Measurements from ENCODE around the gene CBX1. TPM values are rescaled to one million over a fixed set of nuclear protein-coding genes. Genes with fewer than 3 reads are reported as not detected.
A peak's percentile ranks its signal among the peaks of the same experiment; 100 is the strongest.
"Not testable (repeated sequence)": the region's sequence is repeated elsewhere in the genome, so short reads cannot be mapped to it uniquely, and the experiment has no call there.

The CBX1 gene
- polyA plus RNA-seq, 1 donor: 63.6 TPM

- H3K27me3 ChIP-seq (ENCODE audit: control insufficient read depth, insufficient read depth, low read length): peaks cover 14% of the 10 kb centered on the region
- H3K36me3 ChIP-seq (ENCODE audit: control insufficient read depth, insufficient read depth, low read length): no peaks in the 10 kb centered on the region
- H3K27ac ChIP-seq (ENCODE audit: low read length): no peak overlapping the region
- H3K4me1 ChIP-seq (ENCODE audit: control insufficient read depth, insufficient read depth, low read length): peaks cover 9% of the 10 kb centered on the region
- no peak overlapping the region for H3K4me3 ChIP-seq (ENCODE audit: low read length)
- no CpG with 5 or more reads among the region's 2 CpGs for WGBS (ENCODE audit: insufficient coverage, low lambda C conversion rate)
- no peak for DNase-seq
- no peaks in the 10 kb centered on the region for H3K9me3 ChIP-seq (ENCODE audit: control insufficient read depth, low read depth, low read length)
Observed at GRCh38 chr17:48043176-48043575, 58.1 kb downstream of the CBX1 start.

GRCh38 chr17:48038687-48039086, 62.6 kb downstream of the CBX1 start:
- Histone ChIP-seq H3K27ac (ENCODE audit: low read length) (no peak overlapping the region), H3K4me3 (ENCODE audit: low read length) (no peak overlapping the region), H3K9me3 (ENCODE audit: control insufficient read depth, low read depth, low read length) (no peaks in the 10 kb centered on the region), H3K4me1 (ENCODE audit: control insufficient read depth, insufficient read depth, low read length) (peaks cover 12% of the 10 kb centered on the region), H3K27me3 (ENCODE audit: control insufficient read depth, insufficient read depth, low read length) (peaks cover 34% of the 10 kb centered on the region), H3K36me3 (ENCODE audit: control insufficient read depth, insufficient read depth, low read length) (no peaks in the 10 kb centered on the region)
- WGBS (ENCODE audit: insufficient coverage, low lambda C conversion rate): no CpG with 5 or more reads among the region's 2 CpGs
- DNase-seq: no peak

- WGBS (ENCODE audit: insufficient coverage, low lambda C conversion rate): no CpG with 5 or more reads among the region's 19 CpGs
- Histone ChIP-seq H3K9me3 (ENCODE audit: control insufficient read depth, low read depth, low read length) (no peaks in the 10 kb centered on the region), H3K36me3 (ENCODE audit: control insufficient read depth, insufficient read depth, low read length) (no peaks in the 10 kb centered on the region), H3K4me1 (ENCODE audit: control insufficient read depth, insufficient read depth, low read length) (peaks cover 12% of the 10 kb centered on the region), H3K27me3 (ENCODE audit: control insufficient read depth, insufficient read depth, low read length) (peaks cover 42% of the 10 kb centered on the region), H3K4me3 (ENCODE audit: low read length) (peak overlapping the region; percentile 4), H3K27ac (ENCODE audit: low read length) (no peak overlapping the region)
- no peak for DNase-seq
Observed at GRCh38 chr17:48037838-48038323, 63.4 kb downstream of the CBX1 start.

- peak in 1 of 2 donors; percentile 35 for DNase-seq
- Histone ChIP-seq H3K27me3 (ENCODE audit: control insufficient read depth, insufficient read depth, low read length) (peaks cover 48% of the 10 kb centered on the region), H3K36me3 (ENCODE audit: control insufficient read depth, insufficient read depth, low read length) (no peaks in the 10 kb centered on the region), H3K4me3 (ENCODE audit: low read length) (peak within 1 kb of the TSS; percentile 60), H3K4me1 (ENCODE audit: control insufficient read depth, insufficient read depth, low read length) (peaks cover 12% of the 10 kb centered on the region), H3K9me3 (ENCODE audit: control insufficient read depth, low read depth, low read length) (no peaks in the 10 kb centered on the region), H3K27ac (ENCODE audit: low read length) (no peak within 1 kb of the TSS)
- WGBS (ENCODE audit: insufficient coverage, low lambda C conversion rate): no CpG with 5 or more reads among the region's 73 CpGs
Observed at GRCh38 chr17:48037036-48037837, 64.0 kb downstream of the CBX1 start, which contains the start of gene COPZ2. COPZ2 (minus strand) TSS chr17:48037797; CDS start chr17:48037777, 20 bp downstream.

- peak overlapping the region; percentile 60 for H3K4me3 ChIP-seq (ENCODE audit: low read length)
- H3K27me3 ChIP-seq (ENCODE audit: control insufficient read depth, insufficient read depth, low read length): peaks cover 52% of the 10 kb centered on the region
- H3K27ac ChIP-seq (ENCODE audit: low read length): no peak overlapping the region
- no CpG with 5 or more reads among the region's 6 CpGs for WGBS (ENCODE audit: insufficient coverage, low lambda C conversion rate)
- no peaks in the 10 kb centered on the region for H3K9me3 ChIP-seq (ENCODE audit: control insufficient read depth, low read depth, low read length)
- no peaks in the 10 kb centered on the region for H3K36me3 ChIP-seq (ENCODE audit: control insufficient read depth, insufficient read depth, low read length)
- no peak for DNase-seq
- peaks cover 12% of the 10 kb centered on the region for H3K4me1 ChIP-seq (ENCODE audit: control insufficient read depth, insufficient read depth, low read length)
Observed at GRCh38 chr17:48036693-48037035, 64.6 kb downstream of the CBX1 start.

GRCh38 chr17:48034734-48035133, 66.5 kb downstream of the CBX1 start:
- Histone ChIP-seq H3K27me3 (ENCODE audit: control insufficient read depth, insufficient read depth, low read length) (peaks cover 53% of the 10 kb centered on the region), H3K4me1 (ENCODE audit: control insufficient read depth, insufficient read depth, low read length) (peaks cover 12% of the 10 kb centered on the region)
- DNase-seq; H3K9me3 ChIP-seq (ENCODE audit: control insufficient read depth, low read depth, low read length); H3K36me3 ChIP-seq (ENCODE audit: control insufficient read depth, insufficient read depth, low read length); H3K27ac ChIP-seq (ENCODE audit: low read length); H3K4me3 ChIP-seq (ENCODE audit: low read length): not testable (repeated sequence)
- no CpG with 5 or more reads among the region's 12 CpGs for WGBS (ENCODE audit: insufficient coverage, low lambda C conversion rate)

GRCh38 chr17:48031966-48032365, 69.3 kb downstream of the CBX1 start:
- peaks cover 32% of the 10 kb centered on the region for H3K27me3 ChIP-seq (ENCODE audit: control insufficient read depth, insufficient read depth, low read length)
- no peak overlapping the region for H3K4me3 ChIP-seq (ENCODE audit: low read length)
- DNase-seq: no peak
- H3K27ac ChIP-seq (ENCODE audit: low read length): no peak overlapping the region
- peaks cover 6% of the 10 kb centered on the region for H3K4me1 ChIP-seq (ENCODE audit: control insufficient read depth, insufficient read depth, low read length)
- H3K9me3 ChIP-seq (ENCODE audit: control insufficient read depth, low read depth, low read length): no peaks in the 10 kb centered on the region
- WGBS (ENCODE audit: insufficient coverage, low lambda C conversion rate): no CpG with 5 or more reads among the region's 6 CpGs
- no peaks in the 10 kb centered on the region for H3K36me3 ChIP-seq (ENCODE audit: control insufficient read depth, insufficient read depth, low read length)

- WGBS (ENCODE audit: insufficient coverage, low lambda C conversion rate): no CpG with 5 or more reads among the region's 5 CpGs
- no peak overlapping the region for H3K4me3 ChIP-seq (ENCODE audit: low read length)
- no peak overlapping the region for H3K27ac ChIP-seq (ENCODE audit: low read length)
- DNase-seq: no peak
- peaks cover 23% of the 10 kb centered on the region for H3K27me3 ChIP-seq (ENCODE audit: control insufficient read depth, insufficient read depth, low read length)
- no peaks in the 10 kb centered on the region for H3K36me3 ChIP-seq (ENCODE audit: control insufficient read depth, insufficient read depth, low read length)
- H3K4me1 ChIP-seq (ENCODE audit: control insufficient read depth, insufficient read depth, low read length): peaks cover 13% of the 10 kb centered on the region
- H3K9me3 ChIP-seq (ENCODE audit: control insufficient read depth, low read depth, low read length): no peaks in the 10 kb centered on the region
Observed at GRCh38 chr17:48030531-48030930, 70.7 kb downstream of the CBX1 start.

- no peak for DNase-seq
- H3K9me3 ChIP-seq (ENCODE audit: control insufficient read depth, low read depth, low read length): peaks cover 2% of the 10 kb centered on the region
- no peak overlapping the region for H3K4me3 ChIP-seq (ENCODE audit: low read length)
- WGBS (ENCODE audit: insufficient coverage, low lambda C conversion rate): no CpG with 5 or more reads among the region's 1 CpG
- peaks cover 25% of the 10 kb centered on the region for H3K4me1 ChIP-seq (ENCODE audit: control insufficient read depth, insufficient read depth, low read length)
- H3K27me3 ChIP-seq (ENCODE audit: control insufficient read depth, insufficient read depth, low read length): peaks cover 33% of the 10 kb centered on the region
- no peaks in the 10 kb centered on the region for H3K36me3 ChIP-seq (ENCODE audit: control insufficient read depth, insufficient read depth, low read length)
- H3K27ac ChIP-seq (ENCODE audit: low read length): no peak overlapping the region
Observed at GRCh38 chr17:48028736-48029135, 72.5 kb downstream of the CBX1 start.

- H3K9me3 ChIP-seq (ENCODE audit: control insufficient read depth, low read depth, low read length): peaks cover 8% of the 10 kb centered on the region
- H3K27me3 ChIP-seq (ENCODE audit: control insufficient read depth, insufficient read depth, low read length): peaks cover 31% of the 10 kb centered on the region
- H3K36me3 ChIP-seq (ENCODE audit: control insufficient read depth, insufficient read depth, low read length): no peaks in the 10 kb centered on the region
- no peak for DNase-seq
- no CpG with 5 or more reads among the region's 12 CpGs for WGBS (ENCODE audit: insufficient coverage, low lambda C conversion rate)
- H3K27ac ChIP-seq (ENCODE audit: low read length): no peak overlapping the region
- peaks cover 31% of the 10 kb centered on the region for H3K4me1 ChIP-seq (ENCODE audit: control insufficient read depth, insufficient read depth, low read length)
- no peak overlapping the region for H3K4me3 ChIP-seq (ENCODE audit: low read length)
Observed at GRCh38 chr17:48027322-48027981, 73.8 kb downstream of the CBX1 start.
